ENCODE measurements around the gene PMEL. TPM values are rescaled to one million over a fixed set of nuclear protein-coding genes. Genes with fewer than 3 reads are reported as not detected.

Gene PMEL
- total and polyA plus RNA-seq, 5 donors, result 0.45 to 2.2 (median 1.1) TPM

DNA sequence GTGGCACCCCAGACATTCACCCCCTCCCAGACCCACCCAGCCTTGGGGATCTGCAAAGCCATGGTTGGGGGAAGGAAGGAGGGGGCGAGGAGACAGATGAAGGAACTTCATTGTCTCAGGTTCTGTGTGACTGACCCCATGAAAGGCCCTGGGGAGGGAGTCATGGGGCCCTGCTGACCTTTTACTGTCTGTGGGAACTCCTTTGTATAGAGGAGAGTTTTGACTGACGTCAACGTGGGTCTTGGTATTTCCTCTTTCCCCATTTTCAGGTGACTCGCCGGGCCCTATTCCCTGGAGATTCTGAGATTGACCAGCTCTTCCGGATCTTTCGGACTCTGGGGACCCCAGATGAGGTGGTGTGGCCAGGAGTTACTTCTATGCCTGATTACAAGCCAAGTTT is 4.9 kb upstream of the PMEL start:
- H3K4me1 ChIP-seq (ENCODE audit: control insufficient read depth, insufficient read depth, low read length), result peaks cover 2% of the 10 kb centered on the region
- 73% methylated on average over 7 of the region's 7 CpGs for WGBS
- H3K27ac ChIP-seq (ENCODE audit: low read length), result no peak overlapping the region
- H3K4me3 ChIP-seq (ENCODE audit: low read length), result no peak overlapping the region
- ATAC-seq, result no peak
- DNase-seq, result no peak
- intact Hi-C loops (cut with DNase I), result no loop called here
- H3K27me3 ChIP-seq (ENCODE audit: control insufficient read depth, insufficient read depth), result no peaks in the 10 kb centered on the region
- H3K9me3 ChIP-seq (ENCODE audit: control insufficient read depth, low read length), result no peaks in the 10 kb centered on the region

DNA sequence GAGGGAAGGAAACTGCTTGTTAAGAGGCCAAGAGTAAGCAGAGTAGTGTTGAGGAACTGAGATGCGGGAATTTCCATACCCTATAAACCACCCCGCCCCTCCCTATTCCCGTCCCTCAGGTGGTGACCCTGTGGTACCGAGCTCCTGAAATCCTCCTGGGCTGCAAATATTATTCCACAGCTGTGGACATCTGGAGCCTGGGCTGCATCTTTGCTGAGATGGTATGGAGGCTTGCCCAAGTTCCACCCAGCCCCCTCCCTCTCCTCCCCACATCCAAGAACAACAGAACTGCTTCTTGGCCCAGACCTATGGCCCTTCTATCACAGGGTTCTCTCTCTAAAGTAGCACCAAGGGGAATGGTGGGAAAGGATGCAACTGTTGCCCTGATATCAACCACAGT is 3.5 kb upstream of the PMEL start:
- intact Hi-C loops (cut with DNase I), result no loop called here
- no peaks in the 10 kb centered on the region for H3K27me3 ChIP-seq (ENCODE audit: control insufficient read depth, insufficient read depth)
- DNase-seq (peak in 1 of 3 donors; percentile 71), ATAC-seq (no peak)
- WGBS, result 77% methylated on average over 4 of the region's 4 CpGs
- no peak overlapping the region for H3K4me3 ChIP-seq (ENCODE audit: low read length)
- no peaks in the 10 kb centered on the region for H3K9me3 ChIP-seq (ENCODE audit: control insufficient read depth, low read length)
- H3K4me1 ChIP-seq (ENCODE audit: control insufficient read depth, insufficient read depth, low read length), result peaks cover 2% of the 10 kb centered on the region
- H3K27ac ChIP-seq (ENCODE audit: low read length), result no peak overlapping the region

DNA sequence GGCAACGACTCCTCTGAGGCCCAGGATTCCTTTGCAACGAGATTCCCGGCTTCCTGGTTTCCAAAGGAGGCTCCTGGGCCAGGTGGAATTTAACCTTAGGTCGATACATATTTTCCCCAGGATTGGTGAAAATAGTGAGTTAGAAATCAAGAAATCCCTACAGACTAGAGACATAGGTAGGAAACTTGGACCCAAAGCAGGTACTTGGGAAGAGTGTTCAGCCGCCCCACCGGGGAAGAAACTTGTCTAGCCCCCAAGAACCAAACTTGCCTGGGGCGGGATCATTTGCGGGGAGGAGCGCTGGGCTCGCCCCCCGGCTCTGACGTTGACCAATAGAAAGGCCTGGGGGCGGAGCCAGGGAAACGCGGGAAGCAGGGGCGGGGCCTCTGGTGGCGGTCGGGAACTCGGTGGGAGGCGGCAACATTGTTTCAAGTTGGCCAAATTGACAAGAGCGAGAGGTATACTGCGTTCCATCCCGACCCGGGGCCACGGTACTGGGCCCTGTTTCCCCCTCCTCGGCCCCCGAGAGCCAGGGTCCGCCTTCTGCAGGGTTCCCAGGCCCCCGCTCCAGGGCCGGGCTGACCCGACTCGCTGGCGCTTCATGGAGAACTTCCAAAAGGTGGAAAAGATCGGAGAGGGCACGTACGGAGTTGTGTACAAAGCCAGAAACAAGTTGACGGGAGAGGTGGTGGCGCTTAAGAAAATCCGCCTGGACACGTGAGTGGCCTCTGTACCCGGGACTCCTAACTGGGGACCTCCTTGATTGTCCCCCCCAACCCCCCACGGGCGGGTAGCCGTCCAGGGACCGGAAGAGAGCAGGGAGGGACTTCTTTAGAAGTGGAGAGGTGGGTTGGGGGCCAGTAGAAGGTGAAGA is 803 bp upstream of the PMEL start, which contains the start of gene CDK2:
Gene CDK2 (plus strand): TSS at position 423 of the 874 bp plus-strand sequence. CDS start 179 bp downstream, at position 602.
- intact Hi-C loops (cut with DNase I), result no loop called here

DNA sequence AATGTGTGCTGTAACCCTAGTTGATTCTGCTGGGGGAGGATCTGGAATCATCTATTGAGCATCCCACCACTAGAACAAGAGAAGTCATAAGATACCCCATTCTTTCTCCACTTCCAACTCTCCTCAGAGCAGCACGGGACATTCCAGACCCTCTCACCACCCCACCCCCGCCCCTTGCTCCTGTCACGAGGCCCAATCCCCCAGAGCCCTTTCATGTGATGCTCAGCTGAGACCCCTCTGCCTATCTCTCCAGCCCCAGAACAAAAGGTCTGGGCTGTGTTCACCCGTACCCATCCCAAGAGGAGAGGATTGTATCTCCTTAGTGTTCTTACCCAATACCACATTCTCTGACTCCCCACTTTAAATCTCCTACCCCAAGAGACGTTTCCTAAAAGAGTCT is 602 bp downstream of the PMEL start:
- H3K9me3 ChIP-seq (ENCODE audit: control insufficient read depth, low read length), result no peaks in the 10 kb centered on the region
- H3K27ac ChIP-seq (ENCODE audit: low read length), result no peak overlapping the region
- intact Hi-C loops (cut with DNase I), result no loop called here
- 65% methylated on average over 5 of the region's 5 CpGs for WGBS
- H3K4me3 ChIP-seq (ENCODE audit: low read length), result no peak overlapping the region
- H3K4me1 ChIP-seq (ENCODE audit: control insufficient read depth, insufficient read depth, low read length), result peaks cover 2% of the 10 kb centered on the region
- H3K27me3 ChIP-seq (ENCODE audit: control insufficient read depth, insufficient read depth), result no peaks in the 10 kb centered on the region
- no peak for DNase-seq
- ATAC-seq, result no peak

More for the DNA sequence above, 803 bp upstream of the PMEL start, which contains the start of gene CDK2:
- no peaks in the 10 kb centered on the region for H3K27me3 ChIP-seq (ENCODE audit: control insufficient read depth, insufficient read depth)
- H3K4me3 ChIP-seq (ENCODE audit: low read length), result peak within 1 kb of the TSS; percentile 71
- ATAC-seq (peak; percentile 96 to 97), DNase-seq (peak; percentile 94 to 98 (median 97))
- peaks cover 2% of the 10 kb centered on the region for H3K4me1 ChIP-seq (ENCODE audit: control insufficient read depth, insufficient read depth, low read length)
- WGBS, result under 1% methylated on average over 45 of the region's 45 CpGs
- H3K9me3 ChIP-seq (ENCODE audit: control insufficient read depth, low read length), result no peaks in the 10 kb centered on the region
- H3K27ac ChIP-seq (ENCODE audit: low read length), result peak within 1 kb of the TSS; percentile 71

DNA sequence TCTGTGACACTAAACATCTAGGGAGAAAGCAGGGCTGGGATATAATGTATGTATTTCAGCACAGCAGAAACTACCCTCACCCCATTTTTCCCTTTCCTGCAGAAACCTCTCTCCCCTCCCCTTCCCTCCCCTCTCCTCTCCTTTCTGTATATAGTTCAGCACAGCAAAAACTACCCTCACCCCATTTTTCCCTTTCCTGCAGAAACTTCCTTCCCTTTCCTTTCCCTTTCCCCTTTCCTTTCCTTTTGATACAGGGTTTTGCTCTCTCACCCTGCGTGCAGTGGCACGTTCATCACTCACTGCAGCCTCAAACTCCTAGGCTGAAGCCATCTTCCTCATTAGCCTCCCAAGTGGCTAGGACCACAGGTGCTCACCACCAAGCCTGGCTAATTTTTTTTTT is 2.1 kb downstream of the PMEL start:
- DNase-seq (no peak), ATAC-seq (no peak)
- Histone ChIP-seq H3K4me3 (ENCODE audit: low read length) (no peak overlapping the region), H3K27me3 (ENCODE audit: control insufficient read depth, insufficient read depth) (no peaks in the 10 kb centered on the region), H3K27ac (ENCODE audit: low read length) (no peak overlapping the region), H3K9me3 (ENCODE audit: control insufficient read depth, low read length) (no peaks in the 10 kb centered on the region), H3K4me1 (ENCODE audit: control insufficient read depth, insufficient read depth, low read length) (peaks cover 2% of the 10 kb centered on the region)
- intact Hi-C loops (cut with DNase I), result no loop called here
- WGBS, result 78% methylated on average over 2 of the region's 2 CpGs

DNA sequence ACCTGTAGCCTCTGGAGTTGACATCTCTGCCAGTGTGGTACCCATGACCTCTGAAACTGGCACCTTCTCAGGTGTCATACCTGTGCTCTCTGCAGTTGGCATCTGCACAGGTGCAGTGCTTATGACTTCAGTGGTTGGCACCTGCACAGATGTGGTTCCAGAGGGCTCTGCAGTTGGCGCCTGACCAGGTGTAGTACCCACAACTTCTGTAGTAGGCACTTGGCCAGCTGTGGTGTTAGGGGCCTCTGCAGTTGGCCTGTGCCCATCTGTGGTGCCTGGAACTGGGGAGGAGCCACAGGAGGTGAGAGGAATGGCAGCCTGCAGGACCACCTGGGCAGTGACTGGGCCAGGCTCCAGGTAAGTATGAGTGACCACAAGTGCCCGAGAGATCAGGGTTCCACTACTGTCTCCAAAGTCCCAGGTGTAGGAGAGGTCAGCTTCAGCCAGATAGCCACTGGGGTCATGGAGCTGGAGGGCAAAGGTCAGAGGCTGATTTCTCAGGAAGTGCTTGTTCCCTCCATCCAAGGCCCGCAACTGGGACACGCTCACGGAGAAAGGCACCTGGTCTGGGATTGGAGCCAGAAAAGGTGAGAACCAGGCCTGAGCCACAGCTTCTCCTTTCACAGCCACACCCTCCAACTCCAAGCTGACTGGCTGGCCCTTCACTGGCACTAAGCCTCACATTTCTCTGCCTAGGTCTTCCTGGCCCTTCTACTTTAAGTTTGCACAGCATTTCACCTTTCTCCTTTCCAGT is 8.6 kb downstream of the PMEL start:
- Histone ChIP-seq H3K4me3 (ENCODE audit: low read length) (no peak overlapping the region), H3K27me3 (ENCODE audit: control insufficient read depth, insufficient read depth) (no peaks in the 10 kb centered on the region), H3K4me1 (ENCODE audit: control insufficient read depth, insufficient read depth, low read length) (no peaks in the 10 kb centered on the region), H3K27ac (ENCODE audit: low read length) (no peak overlapping the region), H3K9me3 (ENCODE audit: control insufficient read depth, low read length) (no peaks in the 10 kb centered on the region)
- intact Hi-C loops (cut with DNase I), result no loop called here
- WGBS, result 82% methylated on average over 5 of the region's 5 CpGs
- no peak for DNase-seq
- no peak for ATAC-seq

DNA sequence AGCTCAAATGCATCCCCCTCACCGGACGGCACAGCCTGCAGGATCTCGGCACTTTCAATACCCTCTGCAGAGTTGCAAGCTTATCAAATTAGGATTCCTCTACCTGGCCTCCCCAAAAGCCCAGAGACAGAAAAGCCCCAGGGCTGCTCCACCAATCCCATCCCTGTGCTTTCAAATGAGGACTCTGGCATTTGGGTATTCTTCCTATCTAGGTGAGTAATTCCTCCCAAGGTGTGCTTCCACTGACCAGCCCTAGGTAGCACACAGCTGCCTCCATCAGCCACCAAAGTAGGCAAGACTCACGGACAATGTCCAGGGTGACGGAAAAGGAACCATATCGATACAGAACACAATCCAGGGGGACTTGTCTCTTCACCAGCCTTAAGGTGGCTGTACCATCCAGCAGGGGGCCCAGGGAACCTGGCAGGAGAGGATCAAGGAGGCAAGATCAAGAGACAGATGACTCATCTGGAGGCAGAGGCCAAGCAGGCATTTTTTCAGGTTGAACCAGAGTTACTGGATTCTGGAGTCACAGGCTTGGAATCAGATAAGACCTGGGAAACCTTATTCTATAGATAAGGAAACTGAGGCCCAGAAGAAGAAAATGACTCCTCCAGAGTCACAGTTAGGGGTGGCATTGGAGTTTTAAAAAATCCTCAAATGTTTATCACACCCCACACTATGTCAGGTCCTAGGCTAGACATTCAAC is 9.9 kb downstream of the PMEL start:
- intact Hi-C loops (cut with DNase I), result no loop called here
- Histone ChIP-seq H3K4me3 (ENCODE audit: low read length) (no peak overlapping the region), H3K27me3 (ENCODE audit: control insufficient read depth, insufficient read depth) (no peaks in the 10 kb centered on the region), H3K4me1 (ENCODE audit: control insufficient read depth, insufficient read depth, low read length) (no peaks in the 10 kb centered on the region), H3K27ac (ENCODE audit: low read length) (no peak overlapping the region), H3K9me3 (ENCODE audit: control insufficient read depth, low read length) (no peaks in the 10 kb centered on the region)
- WGBS, result 81% methylated on average over 6 of the region's 6 CpGs
- DNase-seq (no peak), ATAC-seq (no peak)

DNA sequence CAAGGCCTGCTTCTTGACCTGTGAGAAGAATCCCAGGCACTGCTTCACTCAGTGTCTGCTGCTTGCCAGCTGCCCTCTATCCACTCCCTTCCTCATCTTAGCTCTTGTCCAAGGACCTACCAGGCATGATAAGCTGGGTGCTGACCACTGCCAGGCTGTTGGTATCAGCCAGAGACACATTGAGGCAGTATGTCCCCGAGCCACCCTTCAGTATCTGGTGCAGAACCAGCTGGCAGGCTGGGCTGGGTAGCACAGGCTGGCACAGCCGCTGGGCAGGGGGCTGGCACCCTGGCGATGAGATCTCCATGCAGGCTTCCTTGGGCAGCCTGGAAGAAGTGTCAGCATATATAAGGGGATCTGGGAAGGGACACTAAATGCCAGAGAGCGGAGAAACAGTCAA is 10.5 kb downstream of the PMEL start:
- intact Hi-C loops (cut with DNase I), result no loop called here
- no peaks in the 10 kb centered on the region for H3K4me1 ChIP-seq (ENCODE audit: control insufficient read depth, insufficient read depth, low read length)
- H3K4me3 ChIP-seq (ENCODE audit: low read length), result no peak overlapping the region
- 77% methylated on average over 4 of the region's 4 CpGs for WGBS
- DNase-seq (no peak), ATAC-seq (peak in 1 of 2 donors; percentile 44)
- no peak overlapping the region for H3K27ac ChIP-seq (ENCODE audit: low read length)
- H3K9me3 ChIP-seq (ENCODE audit: control insufficient read depth, low read length), result no peaks in the 10 kb centered on the region
- H3K27me3 ChIP-seq (ENCODE audit: control insufficient read depth, insufficient read depth), result no peaks in the 10 kb centered on the region

DNA sequence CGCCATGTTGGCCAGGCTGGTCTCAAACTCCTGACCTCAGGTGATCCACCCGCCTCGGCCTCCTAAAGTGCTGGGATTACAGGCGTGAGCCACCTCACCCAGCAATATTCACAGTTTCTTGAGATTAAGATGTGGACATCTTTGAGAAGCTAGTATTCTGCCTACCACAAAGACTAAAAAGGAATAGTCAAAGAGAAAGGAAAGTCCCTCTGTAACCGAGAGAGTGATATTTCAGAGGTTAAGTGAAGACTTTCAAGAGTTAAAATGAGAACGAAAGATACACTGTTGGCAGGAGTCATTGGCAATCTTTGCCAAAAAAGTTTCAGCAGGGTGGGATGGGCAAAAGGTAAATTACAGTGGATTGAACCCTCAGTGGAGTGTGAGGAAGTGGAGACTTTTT is 19.3 kb downstream of the PMEL start:
- 80% methylated on average over 6 of the region's 6 CpGs for WGBS

DNA sequence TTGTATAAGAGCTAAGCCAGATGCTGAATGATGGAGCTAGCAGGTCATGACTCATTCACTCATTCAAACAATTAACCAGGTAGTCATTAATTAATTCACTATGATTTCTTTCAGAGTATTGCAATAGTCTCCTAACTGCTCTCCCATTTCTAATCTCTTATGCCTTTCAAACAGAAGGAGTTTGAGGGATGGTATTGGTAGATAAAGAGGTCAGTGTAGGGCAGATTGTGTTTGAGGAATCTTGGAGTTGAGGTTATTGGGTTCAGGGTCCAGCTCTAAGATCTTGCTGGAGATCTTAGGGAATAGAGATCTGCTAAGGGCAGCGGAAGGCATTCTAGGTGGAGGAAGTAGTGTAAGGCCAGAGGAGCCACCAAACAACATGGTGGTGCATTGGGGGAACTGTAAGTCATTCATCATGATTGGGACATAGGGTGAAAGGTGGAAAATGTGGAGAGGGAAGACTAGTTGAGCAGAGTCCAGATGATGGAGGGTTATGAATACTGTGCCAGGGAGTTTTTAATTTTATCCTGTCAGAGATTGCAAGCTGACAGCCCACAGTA is 23.2 kb downstream of the PMEL start:
- intact Hi-C loops (cut with DNase I), result loop anchor here in 1 of 4 donors (5.0 kb wide), 1 partner anchor 205 kb away; no protein-coding TSS in a partner anchor
- Histone ChIP-seq H3K9me3 (ENCODE audit: control insufficient read depth, low read length) (no peaks in the 10 kb centered on the region), H3K27me3 (ENCODE audit: control insufficient read depth, insufficient read depth) (no peaks in the 10 kb centered on the region), H3K4me1 (ENCODE audit: control insufficient read depth, insufficient read depth, low read length) (no peaks in the 10 kb centered on the region), H3K4me3 (ENCODE audit: low read length) (no peak overlapping the region), H3K27ac (ENCODE audit: low read length) (no peak overlapping the region)
- DNase-seq, result no peak
- 95% methylated on average over 1 of the region's 1 CpG for WGBS
- ATAC-seq, result no peak

More for the DNA sequence above, 19.3 kb downstream of the PMEL start:
- no peak for DNase-seq
- H3K4me1 ChIP-seq (ENCODE audit: control insufficient read depth, insufficient read depth, low read length), result no peaks in the 10 kb centered on the region
- no peak overlapping the region for H3K4me3 ChIP-seq (ENCODE audit: low read length)
- intact Hi-C loops (cut with DNase I), result no loop called here
- no peaks in the 10 kb centered on the region for H3K9me3 ChIP-seq (ENCODE audit: control insufficient read depth, low read length)
- H3K27ac ChIP-seq (ENCODE audit: low read length), result no peak overlapping the region
- H3K27me3 ChIP-seq (ENCODE audit: control insufficient read depth, insufficient read depth), result no peaks in the 10 kb centered on the region
- ATAC-seq, result no peak
